Panc1 (cell line): ENCODE measurements around the gene CYP2C18.

Source experiments
- POLR2AphosphoS5 ChIP-seq: IDR thresholded peaks from 2 replicates; pipeline ENCODE4 v1.6.1; 2012; ENCODE audit warnings: mild to moderate bottlenecking, low read depth, low read length, moderate library complexity
- SIN3A ChIP-seq: IDR thresholded peaks from 2 replicates; pipeline ENCODE4 v1.6.1; 2012; ENCODE audit warnings: low read depth, mild to moderate bottlenecking, low read length, moderate library complexity, borderline replicate concordance; ENCODE audit not compliant: insufficient read depth
- TF ChIP-seq, protein P1 (sequence below): fragments of 450-650 bp; IDR thresholded peaks from 2 replicates; pipeline ENCODE4 v1.5.1; 2017; ENCODE audit warnings: mild to moderate bottlenecking
- TF ChIP-seq, protein P2 (sequence below), 2 experiments: IDR thresholded peaks; 2 replicates each; pipeline ENCODE4 v1.6.1; 2011 to 2012; ENCODE audit warnings: low read depth in 2 of 2, control low read depth in 1 of 2, low read length in 1 of 2, mild to moderate bottlenecking in 1 of 2, moderate library complexity in 1 of 2; ENCODE audit not compliant: insufficient read depth in 1 of 2

DNA sequence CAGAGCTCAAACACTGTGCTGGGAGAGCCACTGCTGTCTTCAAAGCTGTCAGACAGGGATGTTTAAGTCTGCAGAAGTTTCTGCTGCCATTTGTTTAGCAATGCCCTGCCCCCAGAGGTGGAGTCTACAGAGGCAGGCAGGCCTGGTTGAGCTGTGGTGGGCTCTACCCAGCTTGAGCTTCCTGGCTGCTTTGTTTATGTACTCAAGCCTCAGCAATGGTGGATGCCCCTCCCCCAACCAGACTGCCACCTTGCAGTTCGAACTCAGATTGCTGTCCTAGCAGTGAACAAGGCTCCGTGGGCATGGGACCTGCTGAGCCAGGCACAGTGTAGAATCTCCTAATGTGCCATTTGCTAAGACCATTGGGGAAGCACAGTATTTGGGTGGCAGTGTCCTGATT, 74.4 kb downstream of the CYP2C18 start:
- TF ChIP-seq, protein P1, sequence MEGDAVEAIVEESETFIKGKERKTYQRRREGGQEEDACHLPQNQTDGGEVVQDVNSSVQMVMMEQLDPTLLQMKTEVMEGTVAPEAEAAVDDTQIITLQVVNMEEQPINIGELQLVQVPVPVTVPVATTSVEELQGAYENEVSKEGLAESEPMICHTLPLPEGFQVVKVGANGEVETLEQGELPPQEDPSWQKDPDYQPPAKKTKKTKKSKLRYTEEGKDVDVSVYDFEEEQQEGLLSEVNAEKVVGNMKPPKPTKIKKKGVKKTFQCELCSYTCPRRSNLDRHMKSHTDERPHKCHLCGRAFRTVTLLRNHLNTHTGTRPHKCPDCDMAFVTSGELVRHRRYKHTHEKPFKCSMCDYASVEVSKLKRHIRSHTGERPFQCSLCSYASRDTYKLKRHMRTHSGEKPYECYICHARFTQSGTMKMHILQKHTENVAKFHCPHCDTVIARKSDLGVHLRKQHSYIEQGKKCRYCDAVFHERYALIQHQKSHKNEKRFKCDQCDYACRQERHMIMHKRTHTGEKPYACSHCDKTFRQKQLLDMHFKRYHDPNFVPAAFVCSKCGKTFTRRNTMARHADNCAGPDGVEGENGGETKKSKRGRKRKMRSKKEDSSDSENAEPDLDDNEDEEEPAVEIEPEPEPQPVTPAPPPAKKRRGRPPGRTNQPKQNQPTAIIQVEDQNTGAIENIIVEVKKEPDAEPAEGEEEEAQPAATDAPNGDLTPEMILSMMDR = no peak
- TF ChIP-seq SIN3A (no peak), POLR2AphosphoS5 (no peak)
- TF ChIP-seq, protein P2, sequence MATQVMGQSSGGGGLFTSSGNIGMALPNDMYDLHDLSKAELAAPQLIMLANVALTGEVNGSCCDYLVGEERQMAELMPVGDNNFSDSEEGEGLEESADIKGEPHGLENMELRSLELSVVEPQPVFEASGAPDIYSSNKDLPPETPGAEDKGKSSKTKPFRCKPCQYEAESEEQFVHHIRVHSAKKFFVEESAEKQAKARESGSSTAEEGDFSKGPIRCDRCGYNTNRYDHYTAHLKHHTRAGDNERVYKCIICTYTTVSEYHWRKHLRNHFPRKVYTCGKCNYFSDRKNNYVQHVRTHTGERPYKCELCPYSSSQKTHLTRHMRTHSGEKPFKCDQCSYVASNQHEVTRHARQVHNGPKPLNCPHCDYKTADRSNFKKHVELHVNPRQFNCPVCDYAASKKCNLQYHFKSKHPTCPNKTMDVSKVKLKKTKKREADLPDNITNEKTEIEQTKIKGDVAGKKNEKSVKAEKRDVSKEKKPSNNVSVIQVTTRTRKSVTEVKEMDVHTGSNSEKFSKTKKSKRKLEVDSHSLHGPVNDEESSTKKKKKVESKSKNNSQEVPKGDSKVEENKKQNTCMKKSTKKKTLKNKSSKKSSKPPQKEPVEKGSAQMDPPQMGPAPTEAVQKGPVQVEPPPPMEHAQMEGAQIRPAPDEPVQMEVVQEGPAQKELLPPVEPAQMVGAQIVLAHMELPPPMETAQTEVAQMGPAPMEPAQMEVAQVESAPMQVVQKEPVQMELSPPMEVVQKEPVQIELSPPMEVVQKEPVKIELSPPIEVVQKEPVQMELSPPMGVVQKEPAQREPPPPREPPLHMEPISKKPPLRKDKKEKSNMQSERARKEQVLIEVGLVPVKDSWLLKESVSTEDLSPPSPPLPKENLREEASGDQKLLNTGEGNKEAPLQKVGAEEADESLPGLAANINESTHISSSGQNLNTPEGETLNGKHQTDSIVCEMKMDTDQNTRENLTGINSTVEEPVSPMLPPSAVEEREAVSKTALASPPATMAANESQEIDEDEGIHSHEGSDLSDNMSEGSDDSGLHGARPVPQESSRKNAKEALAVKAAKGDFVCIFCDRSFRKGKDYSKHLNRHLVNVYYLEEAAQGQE (IDR thresholded peaks at IDR 0.05; ENCODE audit: insufficient read depth in 1 of 2, low read depth in 2 of 2, low read length in 1 of 2) = no peak
